Activated CD4-positive, alpha-beta T cell treated with anti-CD3 and anti-CD28 coated beads for 24 hours (primary cell): ENCODE measurements around the gene PPP2R5A.
"Not testable (repeated sequence)": the region's sequence is repeated elsewhere in the genome, so short reads cannot be mapped to it uniquely, and the experiment has no call there.

ENCODE experiments used
- DNase-seq, 2 donors: peaks; one replicate each; pipeline ENCODE4 v3.0.0-alpha.2; 2020; ENCODE audit warnings: low read depth in 2 of 2

Gene PPP2R5A

DNA sequence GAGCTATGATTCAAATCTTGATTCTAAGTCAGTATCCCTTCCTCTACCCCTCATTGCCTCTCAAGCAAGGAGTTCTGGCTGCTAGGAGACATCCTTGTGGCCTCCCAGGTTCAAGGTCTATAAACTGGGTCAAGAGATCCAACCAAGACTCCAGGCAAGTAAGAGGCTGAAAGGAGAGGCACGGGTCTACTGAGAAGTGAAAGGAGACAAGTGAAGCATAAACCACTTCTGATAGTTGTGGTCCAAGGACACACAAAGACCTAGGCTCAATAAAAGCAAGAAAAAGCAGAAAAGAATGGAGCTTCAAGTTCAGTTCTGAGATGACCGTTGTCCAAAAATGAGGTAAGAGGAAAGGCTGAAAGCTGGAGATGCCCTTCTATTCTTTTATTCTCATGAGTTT lies 17.8 kb upstream of the PPP2R5A start:
- DNase-seq: no peak

- DNase-seq: no peak
Observed at GRCh38 chr1:212269306-212269705, 15.9 kb upstream of the PPP2R5A start.

- DNase-seq: no peak
Observed at GRCh38 chr1:212270564-212270963, 14.6 kb upstream of the PPP2R5A start.

DNA sequence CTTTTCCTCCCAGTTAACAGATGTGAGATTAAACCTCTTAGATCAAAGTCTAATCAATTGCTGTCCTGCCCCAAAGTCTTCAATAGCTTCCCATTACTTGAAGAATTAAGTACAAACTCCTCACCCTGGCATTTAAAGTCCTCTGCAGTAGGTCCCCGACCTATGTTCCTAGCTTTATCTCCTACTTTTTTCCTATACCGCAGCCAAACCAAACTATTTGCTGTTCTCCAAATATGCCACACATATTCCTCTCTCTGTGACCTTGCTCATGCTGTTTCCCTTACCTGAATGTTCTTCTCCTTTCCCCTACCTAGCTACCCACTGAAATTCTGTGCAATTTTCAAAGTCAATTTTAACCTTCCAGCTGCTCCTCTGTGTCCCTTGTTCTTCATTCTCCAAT lies 14.0 kb upstream of the PPP2R5A start:
- DNase-seq: no peak

- no peak for DNase-seq
Observed at GRCh38 chr1:212271823-212272485, 13.3 kb upstream of the PPP2R5A start.

- DNase-seq: no peak
Observed at GRCh38 chr1:212281590-212281989, 3.6 kb upstream of the PPP2R5A start.

DNA sequence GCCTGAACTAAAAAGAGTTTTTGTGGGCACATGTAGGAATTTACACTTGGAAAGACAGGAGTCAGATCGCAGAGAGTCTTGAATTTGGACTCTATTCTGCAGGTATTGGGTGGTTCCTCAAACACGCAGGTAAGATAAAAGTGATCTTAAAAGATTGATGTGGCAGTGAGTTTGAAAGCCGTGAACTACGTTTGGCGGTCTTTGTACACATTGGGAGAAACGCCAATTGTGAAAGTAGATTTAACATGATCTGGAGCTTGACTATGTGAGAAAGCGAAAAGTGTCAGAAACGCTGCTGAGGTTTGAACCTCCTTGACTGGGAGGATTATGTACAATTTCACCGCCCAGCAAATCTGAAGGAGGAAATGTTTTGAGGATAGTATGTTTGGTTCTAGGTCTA lies 1.5 kb upstream of the PPP2R5A start:
- DNase-seq: no peak

DNA sequence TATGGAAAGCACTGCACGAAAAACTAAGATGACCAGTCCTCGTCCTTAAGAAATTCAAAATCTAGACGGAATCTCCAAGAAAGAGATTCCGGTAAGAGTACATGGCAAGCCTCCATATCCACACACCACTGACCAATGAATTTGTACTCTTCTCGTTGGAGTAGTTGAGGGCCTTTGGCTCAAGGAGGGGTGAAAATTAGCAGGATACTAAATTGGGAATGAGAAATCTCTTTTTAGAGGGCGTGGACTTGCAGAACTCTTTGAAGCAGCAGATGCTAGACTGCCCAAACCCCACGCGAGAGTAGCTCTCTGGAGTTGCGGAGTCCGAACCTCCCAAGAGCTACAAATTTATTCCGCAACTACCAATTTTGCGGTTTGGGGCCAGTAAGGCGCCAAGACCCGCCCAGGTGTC lies 872 bp upstream of the PPP2R5A start:
- no peak for DNase-seq

- DNase-seq: peak; percentile 45 to 54
Observed at GRCh38 chr1:212285685-212286555, 710 bp downstream of the PPP2R5A start.

DNA sequence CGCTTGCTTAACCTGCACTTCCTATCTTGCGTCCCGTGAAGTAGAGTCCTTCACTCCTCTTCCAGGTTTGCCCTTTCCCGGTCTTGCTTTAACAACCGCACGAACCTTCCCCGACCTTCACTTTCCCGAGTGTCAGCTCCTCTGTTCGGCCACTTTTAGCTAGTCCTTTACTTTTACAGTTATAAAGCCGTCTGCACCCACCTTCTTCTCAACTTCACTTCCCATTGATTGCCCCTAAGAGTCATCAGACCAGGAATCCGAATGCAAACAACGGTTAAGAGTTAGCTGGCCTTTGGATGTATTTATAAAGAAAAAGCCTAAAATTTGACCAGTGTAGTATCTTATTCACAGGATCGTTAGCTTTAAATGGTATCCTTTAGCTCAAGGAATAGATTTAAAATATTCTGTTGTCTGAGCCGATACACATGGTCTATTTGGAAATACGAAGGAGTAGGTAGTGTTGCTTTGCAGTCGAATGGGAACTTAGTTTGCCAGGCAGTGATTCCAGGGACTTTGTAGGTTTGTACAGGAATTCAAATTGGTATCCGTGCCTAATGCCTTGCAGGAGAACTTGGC lies 1.4 kb downstream of the PPP2R5A start:
- DNase-seq: no peak

DNA sequence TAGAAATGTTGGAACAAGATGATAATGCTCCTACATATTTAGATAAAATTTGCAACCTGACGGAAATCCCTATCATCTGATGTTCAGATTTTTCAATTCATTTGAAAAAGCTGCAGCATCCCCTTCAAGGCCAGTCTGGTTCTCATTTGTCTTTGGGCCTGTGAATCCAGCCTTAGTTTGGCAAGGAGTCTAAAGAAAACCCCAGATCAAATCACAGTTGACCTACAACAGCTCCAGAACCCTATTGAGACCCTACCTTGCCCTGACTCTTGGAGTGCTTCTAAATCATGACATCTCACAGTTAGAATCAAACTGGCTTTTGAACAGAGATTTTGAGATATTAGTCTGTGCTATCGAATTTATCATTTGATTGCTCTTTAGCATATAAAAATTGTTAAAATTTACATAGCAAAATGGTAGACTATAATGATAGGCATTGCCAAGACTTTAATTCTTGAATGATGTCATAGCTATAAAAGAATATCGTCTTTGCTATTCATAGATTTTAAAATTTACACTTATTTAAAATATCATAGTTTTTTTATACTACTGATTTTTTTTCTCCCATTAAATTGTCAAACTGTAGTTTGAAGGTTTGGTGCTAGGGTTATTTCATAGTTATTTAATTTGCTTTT lies 2.2 kb downstream of the PPP2R5A start:
- DNase-seq: no peak

GRCh38 chr1:212287995-212288394 lies 2.8 kb downstream of the PPP2R5A start:
- not testable (repeated sequence) for DNase-seq

DNA sequence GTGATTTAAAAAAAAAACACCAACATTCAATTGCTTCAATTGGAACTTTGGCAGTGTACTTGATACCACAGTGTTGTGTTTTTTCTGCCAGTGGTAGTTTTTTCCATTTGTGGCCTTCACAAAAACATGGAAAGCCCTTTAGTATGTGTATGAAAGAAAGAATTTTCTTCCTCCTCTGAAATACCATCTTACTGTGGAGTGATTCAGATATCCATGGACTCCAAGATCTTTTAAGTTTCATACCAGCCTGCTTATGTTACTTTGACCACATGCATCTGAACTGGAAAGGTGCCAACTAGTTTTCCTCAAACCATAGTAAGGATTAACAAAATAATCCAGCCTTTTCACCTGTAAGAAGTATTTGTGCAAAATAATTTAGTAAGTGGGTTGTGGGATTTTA lies 3.4 kb downstream of the PPP2R5A start:
- DNase-seq: no peak

DNA sequence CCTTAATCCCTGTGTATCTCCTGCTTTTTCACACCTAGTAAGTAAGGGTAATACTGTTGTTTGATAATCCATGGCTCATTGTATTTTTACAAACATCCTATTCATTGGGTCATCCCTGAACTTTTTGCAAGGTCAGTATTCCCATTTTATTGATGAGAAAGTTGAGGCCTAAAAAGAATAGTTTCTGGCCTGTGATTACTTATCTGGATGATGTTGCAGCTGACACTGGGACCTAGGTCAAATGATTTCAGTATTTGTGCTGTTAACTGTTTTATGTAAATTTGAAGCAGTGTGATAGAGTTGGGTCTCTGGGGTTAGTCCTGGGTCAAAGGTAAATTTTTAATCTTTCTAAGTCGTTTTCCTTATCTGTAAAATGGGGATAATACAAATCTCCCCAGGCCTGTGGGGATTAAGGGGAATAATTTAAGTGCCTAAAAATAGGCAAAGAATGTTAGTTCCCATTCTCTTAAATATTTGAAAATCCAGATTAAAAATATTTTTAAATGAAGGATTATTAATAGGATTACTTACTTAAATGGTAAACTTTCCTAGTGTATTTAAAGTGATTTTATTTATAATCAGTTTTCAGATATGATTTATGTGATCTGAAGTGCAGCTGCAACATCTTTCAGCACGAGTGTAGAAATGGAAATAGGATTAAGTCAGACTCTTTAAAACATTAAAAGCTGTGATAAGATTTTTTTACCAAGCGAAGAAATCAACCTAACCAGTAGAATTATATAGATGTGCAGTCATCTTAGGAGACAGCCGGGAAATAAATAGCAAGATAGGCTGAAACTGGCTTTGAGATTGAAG lies 4.3 kb downstream of the PPP2R5A start:
- DNase-seq: no peak

DNA sequence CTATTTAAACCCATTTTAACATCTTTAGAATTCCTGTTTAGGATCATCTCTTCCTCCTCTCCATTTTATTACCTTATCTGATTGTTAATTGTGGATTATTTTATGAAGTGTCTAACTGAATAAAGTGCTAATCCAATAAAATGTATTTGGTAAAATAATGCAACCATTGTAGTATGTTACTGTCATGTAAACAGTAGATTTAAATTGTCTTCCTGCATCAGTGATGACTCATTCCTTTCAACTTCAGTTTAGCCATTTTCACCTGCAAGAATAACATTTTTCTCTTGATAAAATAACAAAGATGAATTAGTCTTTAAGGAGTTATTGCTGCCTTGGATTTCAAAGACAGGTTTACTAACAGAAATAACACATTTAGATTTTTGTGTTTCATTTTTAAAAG lies 5.4 kb downstream of the PPP2R5A start:
- DNase-seq: no peak

- no peak for DNase-seq
Observed at GRCh38 chr1:212291505-212292134, 6.4 kb downstream of the PPP2R5A start.

DNA sequence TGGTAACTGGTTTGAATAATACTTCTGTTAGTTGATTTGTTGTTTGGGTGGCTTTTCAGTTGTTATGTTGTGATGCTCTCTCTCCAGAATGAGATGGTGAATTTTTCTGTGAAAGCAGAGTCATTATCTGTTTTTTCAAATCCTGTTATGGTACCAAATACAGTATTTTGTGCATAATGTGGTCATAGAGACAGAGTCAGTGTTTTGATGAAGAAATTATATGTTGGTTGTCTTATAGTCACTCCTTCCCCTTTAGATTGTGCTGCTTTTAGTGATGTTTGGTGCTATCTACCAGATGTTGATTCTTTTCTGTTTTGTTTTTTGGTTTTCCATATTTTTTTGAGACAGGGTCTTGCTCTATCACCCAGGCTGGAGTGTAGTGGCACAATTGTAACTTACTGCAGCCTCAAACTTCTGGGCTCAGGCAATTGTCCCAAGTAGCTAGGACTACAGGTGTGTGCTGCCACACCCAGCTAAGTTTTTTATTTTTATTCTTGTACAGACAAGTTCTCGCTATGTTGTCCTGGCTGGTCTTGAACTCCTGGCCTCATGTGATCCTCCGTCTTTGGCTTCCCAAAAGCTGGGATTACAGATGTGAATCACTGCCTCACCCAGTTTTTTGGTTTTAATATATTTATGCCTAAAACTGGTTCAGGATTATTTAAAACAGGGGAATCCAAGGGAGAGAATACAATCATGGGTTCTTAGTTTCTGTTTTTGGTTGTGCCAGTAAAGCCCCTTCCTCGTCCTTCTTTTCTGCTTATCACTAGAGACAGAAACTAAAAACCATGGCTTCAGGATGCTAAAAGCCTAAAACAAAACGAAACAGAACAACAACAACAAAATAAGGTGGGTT lies 7.3 kb downstream of the PPP2R5A start:
- no peak for DNase-seq

DNA sequence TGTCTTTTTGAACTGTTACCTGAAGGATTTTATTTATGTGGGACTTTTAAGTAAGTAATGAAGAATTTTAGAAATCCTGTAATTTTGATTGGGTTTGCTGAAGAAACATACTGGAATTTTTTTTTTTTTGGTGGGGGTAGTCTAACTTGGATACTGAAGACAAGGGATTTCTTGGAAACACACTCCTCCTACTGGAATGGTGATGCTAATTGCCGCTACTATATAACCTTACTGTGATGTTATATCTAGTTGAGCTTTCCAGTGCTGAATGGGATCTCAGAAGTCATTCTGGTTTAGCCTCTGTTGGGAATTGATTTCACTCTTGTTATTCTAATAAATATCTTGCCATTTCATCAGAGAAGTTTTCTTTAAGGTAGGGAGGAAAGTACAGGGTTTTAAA lies 8.4 kb downstream of the PPP2R5A start:
- no peak for DNase-seq

GRCh38 chr1:212294983-212295382 lies 9.8 kb downstream of the PPP2R5A start:
- no peak for DNase-seq

DNA sequence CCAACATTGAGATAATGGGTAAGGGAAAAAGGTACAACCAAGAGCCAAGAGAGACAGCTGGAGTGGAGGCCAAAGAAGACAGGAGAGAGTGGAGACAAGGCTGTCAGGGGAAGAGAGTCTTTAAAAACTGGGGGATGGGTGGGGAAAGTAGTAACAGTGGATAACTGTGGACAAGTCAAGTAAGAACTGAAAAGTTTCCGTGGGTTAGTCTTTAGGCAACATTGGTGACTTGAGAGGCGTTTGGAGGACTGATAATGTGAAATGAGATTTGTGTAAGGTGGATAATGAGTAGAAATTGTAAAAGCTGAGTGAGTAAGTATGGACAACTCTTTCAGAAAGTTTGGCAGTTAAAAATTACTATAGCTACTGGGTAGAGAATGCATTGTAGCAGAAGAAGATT lies 10.4 kb downstream of the PPP2R5A start:
- no peak for DNase-seq
